Breast epithelium (tissue), 3 donors: ENCODE data around the gene CGNL1.

Source experiments
- CTCF ChIP-seq, 3 donors: fragments of 450-650 bp; IDR thresholded peaks; one replicate each; pipeline ENCODE4 v1.5.1; 2016 to 2017; ENCODE audit warnings: antibody characterized with exemption in 3 of 3, mild to moderate bottlenecking in 3 of 3, moderate library complexity in 3 of 3
- POLR2A ChIP-seq: fragments of 450-650 bp; IDR thresholded peaks from one replicate; pipeline ENCODE4 v1.6.1; 2016; ENCODE audit warnings: antibody characterized with exemption, mild to moderate bottlenecking, moderate library complexity
- POLR2AphosphoS5 ChIP-seq, 3 donors: sonication (generic); formaldehyde crosslinking; IDR thresholded peaks; one replicate each; pipeline ENCODE4 v1.6.1; 2017; ENCODE audit warnings: antibody characterized with exemption in 3 of 3

GRCh38 chr15:57460208-57460816 lies 84.0 kb downstream of the CGNL1 start:
- no peak for TF ChIP-seq POLR2A
- TF ChIP-seq POLR2AphosphoS5 (IDR thresholded peaks at IDR 0.05): no peak
- TF ChIP-seq CTCF (IDR thresholded peaks at IDR 0.05): no peak
